HG03135 (cell line): ENCODE results near the gene SPDYE1.
A peak's percentile ranks its signal among the peaks of the same experiment; 100 is the strongest.

Experiments
- ATAC-seq: cut with Tn5 transposase; IDR thresholded peaks from one replicate; pipeline ENCODE4 v1.9.1; 2021; ENCODE audit warnings: mild to moderate bottlenecking, moderate library complexity; ENCODE audit not compliant: unreplicated experiment

The SPDYE1 gene

DNA sequence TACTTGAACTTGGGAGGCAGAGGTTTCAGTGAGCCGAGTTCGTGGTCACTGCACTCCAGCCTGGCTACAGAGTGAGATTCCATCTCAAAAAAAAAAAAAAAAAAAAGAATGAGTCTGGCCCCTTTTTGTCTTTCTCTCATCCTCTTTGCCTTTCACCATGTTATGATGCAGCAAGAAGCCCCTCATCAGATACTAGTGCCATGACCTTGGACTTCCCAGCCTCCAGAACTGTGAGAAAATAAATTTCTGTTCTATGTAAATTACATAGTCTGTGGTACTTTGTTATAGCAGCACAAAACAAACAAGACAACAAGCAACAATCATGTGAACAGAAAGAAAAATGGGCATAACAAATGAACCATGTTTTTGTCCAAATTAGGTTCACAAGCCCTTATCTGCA is 44.5 kb downstream of the SPDYE1 start:
- no peak for ATAC-seq

DNA sequence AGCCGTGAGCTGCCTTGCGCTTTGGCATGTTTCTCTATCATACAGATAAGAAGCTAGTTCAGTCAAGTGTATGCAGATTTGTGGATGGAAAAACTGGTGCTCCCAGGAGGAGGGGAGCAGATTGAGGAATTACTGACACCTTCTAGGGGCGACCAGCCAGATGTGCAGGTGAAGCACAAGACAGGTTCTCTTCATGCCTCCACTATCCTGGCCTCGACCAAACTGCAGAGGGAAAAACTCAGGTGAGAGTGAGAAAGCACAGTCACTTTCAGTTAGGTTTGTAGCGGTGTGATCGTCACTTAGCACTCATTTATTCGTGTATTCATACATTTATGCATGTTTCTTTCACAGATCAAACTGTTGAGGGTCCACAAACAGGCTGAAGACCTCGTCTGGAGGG is 46.2 kb downstream of the SPDYE1 start:
- ATAC-seq = no peak

DNA sequence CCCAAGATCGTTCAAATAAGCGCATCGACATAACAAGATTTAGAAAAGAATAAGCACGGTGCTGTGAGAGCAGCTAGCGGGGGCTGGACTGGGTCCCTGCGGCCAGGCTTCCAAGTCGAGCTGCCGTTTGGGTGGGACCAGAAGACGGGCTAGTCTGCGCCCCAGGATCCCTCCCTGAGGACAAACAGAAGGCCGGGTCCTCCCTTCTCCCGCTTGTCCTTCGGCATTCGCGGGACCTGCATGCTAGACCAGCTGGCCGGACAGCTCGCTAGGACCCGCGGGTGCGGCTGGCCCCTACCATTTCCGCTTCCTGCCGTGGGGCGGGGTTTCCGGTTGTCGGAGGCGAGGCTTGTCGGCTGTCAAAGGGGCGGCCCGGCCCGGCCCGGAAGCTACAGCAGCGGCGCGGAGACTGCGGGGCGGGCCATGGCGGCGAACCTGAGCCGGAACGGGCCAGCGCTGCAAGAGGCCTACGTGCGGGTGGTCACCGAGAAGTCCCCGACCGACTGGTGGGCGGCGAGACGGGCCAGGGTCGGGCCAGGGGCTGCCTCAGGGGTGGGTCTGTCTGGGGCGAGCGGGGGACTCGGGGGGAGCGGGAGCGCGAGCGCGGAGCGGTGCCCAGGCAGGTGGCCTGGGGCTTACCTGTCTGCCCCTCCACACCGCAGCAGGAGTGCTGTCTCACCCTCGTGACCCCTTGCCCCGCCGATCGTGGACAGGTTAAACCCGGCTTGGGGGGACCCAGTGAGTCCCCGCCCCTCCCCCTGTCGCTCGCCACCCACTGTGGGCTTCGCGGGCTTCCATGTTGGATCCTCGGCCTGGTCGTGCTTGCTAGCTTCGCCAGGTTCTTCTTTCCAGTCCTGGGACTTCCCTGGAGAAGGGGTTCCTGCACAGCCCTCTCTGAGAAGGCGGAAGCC is 46.9 kb downstream of the SPDYE1 start, which contains the start of gene DBNL:
TSS of gene DBNL (plus strand) at position 388 of the 911 bp plus-strand sequence. CDS start at position 424, 36 bp downstream.
- ATAC-seq = peak; percentile 66

DNA sequence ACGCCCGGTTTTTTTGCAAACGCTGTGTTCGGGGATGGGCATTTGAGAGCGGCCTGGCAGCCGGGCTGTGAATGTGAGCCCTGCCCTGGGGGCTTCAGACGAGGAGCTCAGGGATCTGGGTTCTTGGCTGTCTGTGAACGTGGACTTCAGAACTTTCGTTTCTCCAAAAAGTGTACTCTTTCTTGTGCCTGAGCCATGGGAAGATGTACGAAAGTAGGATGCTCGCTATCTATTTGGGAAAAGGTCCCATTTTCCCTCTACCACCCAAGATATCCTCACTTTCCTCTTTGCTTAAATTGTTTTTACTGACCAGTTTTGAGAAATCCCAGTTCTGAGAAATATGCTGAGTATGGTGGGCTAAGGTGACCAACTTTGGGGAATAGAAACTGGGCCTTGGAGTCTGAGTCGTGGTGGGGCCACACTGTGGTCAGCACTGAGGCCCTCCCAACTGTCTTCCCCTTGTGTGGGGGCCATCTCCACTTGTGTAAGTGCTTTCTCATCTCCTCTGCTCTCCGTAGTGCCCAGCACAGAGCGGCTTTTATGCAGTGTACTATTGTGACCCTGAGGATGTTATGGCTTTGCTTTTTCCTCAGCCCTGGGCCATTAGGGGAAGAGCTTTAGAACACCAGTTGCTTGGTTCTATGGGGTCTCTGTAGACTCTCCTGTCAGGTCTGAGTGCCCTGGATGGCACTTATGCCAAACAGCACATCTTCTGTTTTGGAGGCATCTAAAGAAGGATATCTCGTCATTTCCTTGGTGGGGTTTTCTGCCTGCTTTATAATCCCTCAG is 47.7 kb downstream of the SPDYE1 start:
- no peak for ATAC-seq

DNA sequence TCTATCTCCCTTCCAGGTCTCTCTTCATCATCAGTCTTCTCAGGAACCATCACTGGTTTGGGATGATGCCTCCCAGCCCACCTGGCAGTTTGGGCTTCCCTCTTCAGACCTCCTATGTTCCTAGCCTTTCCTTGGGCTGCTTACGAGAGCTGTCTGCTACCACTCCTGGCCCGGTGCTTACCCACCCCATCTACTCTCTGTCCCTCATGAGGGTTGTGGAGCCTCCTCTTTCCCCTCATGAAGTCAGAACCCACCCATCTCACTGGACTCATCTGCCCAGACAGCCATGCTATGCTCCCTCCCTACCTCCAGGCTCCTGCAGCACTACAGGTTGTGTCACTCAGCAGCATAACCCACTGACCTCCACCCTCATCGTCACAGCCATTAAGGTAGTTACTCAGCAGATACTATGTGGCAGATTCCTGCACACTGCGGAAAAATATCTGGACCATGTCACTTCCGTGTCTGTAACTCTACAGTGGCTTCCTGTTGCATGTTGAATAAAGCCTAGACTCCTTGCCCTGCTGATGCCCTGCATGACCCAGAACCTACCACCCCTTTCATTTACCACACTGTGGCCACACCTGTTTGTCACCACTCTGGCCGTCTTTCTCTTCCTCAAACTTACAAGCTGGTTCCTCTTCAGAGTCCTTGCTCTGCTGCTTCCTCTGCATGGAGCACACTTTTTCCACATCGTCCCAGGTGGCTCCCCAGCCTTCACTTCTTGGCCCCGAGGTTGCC is 48.8 kb downstream of the SPDYE1 start:
- peak; percentile 50 for ATAC-seq

DNA sequence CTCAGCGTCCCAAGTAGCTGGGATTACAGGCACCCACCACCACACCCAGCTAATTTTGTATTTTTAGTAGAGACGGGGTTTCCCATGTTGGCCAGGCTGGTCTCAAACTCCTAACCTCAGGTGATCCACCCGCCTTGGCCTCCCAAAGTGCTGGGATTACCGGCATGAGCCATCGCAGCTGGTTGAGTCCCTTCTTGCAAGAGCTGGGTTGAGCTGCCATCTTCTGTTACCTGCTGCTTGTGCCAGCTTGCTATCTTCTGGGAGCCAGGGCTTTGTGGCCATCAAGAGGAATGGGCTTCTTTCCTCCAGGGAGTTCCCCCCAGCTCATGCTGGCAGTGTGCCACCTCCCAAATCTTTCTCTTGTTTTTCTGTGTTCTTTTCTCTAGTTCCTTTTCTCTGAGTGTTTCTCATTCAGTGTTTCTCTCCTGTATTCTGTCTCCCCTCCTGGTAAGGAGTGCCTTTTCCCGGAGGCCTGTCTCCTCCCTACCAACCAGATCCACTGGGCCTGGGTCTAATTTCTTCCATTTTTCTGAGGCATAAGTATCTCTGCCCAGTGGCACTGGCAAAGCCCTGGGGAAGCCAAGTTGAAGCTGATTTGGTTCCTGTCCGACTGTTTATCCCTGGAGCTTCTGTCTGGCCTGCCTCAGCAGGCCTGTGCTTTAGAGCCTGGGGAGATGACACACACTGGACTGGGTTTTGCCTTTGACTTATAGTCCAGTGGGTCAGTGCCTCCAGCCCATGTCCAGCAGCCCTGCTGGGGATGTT is 50.5 kb downstream of the SPDYE1 start:
- ATAC-seq = no peak

DNA sequence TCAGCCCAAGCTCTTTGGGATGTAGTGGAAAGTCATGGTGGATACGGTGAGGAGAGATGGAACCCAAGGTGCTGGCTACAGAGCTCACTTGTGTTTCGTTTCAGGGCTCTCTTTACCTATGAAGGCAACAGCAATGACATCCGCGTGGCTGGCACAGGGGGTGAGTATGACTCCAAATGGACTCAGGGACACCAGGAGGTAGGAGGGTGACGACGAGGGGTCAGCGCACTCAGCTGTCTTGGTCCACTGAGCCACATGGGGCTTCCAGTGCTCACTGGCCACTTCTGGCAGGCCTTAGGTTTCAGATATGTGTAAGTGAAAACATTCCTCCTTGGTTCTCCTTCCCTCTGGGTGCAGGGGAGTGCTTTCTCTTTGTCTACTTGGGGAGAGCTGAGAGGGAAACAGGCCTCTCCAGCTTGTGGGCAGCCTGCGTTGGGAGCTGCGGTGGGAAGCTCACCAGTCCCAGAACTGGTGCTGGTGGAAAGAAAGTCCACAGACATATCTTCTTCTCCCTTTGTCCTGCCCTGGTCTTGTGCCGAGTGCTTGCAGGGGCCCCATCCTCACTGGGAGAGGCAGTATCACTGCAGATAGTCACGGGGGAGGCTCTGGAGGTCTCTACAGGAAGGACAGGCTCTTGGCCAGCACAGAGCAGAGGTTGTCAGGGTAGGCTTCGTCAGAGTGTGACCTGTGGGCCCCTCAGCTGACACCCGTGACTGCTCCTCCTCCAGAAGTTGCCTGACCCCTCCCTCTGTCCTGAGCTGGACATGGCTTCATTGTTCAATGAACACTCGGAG is 52.6 kb downstream of the SPDYE1 start:
- no peak for ATAC-seq

DNA sequence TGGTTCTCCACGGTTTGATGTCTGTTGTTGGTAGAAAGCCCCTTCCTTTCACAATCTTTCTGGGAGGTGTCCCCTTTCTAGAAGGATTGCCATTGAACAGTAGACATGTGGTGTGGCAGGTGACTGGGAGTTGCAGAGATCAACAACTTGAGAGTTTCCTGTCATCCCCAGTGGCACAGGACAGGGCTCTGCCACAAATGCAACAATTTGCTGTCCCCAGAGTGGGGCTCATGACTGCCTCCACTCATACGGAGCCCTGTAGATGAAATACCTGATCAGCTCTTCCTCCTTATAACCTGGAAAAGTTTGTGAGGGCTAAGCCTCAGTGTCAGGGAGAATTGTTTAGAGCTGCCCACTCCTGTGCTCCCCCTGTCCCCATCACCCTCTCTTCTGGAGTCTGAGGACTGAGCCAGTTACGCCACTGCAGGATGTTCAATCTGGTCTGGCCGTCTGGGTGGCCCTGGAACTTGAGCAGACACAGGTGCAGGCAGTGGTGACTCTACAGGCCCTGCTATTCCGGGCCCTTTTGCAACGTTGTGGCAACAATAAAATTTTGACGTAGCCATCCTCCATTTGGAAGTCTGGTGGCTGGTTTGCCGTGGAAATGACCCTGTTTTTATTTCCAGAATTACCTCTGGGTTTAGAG is 53.3 kb downstream of the SPDYE1 start:
- no peak for ATAC-seq

DNA sequence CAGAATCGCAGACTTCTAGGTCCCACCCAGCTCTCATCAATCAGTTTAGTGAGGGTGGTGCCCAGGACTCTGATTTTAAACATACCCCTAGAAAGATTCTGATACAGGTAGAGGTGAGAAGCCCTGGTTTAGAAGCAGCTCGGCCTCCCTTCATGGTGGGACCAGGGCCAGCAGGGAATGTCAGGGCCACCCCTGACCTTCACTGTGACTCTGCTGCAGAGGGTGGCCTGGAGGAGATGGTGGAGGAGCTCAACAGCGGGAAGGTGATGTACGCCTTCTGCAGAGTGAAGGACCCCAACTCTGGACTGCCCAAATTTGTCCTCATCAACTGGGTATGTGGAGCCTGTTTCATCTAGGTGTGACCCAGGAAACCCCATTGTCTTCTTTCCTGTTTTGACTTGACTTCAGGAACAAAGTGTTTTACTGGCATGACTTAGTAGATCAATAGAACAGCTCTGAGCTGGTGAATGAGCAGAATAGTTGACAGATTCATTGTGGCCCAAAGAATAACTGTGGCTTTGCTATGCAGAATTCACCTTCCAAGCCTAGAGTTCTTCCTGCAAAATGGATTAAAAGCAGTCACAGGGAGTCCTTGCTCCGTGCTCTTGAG is 54.0 kb downstream of the SPDYE1 start:
- ATAC-seq = no peak

DNA sequence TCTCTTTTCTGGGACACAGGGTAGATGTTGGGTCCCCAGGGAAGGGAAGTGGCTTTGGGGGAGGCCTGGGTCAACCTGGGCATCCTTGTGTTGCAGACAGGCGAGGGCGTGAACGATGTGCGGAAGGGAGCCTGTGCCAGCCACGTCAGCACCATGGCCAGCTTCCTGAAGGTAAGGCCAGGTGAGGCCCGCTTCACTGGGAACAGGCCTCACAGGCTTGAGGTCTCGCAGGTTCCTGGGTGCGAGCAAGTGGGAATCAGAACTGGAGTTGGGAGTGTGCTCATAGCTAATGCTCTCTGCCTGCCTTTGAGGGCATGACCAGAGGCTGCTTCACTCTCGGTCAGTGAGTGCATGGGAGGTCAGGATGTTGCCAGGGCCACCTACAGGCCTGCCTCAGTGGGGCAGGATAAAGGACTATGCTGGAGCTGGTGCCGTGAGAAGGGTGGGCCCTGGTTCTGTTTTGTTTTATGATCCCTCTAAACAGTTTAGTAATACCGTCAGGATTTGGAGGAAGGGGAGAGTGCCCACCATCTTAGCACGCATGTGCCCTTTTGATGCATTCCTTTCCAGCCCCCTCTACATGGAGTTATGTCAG is 55.2 kb downstream of the SPDYE1 start:
- no peak for ATAC-seq

DNA sequence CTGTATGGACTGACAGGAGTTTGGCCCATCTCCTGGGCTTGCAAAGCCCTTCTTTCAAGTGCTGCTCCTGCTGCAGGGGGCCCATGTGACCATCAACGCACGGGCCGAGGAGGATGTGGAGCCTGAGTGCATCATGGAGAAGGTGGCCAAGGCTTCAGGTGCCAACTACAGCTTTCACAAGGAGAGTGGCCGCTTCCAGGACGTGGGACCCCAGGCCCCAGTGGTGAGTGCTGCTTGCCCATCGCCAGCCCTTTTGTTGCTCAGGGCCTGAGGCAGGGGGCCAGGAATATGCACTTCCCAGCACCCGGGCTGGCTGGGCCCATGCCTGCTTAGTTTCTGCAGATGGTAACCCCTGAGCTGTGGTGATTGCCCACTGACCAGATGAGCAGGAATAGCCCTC is 59.0 kb downstream of the SPDYE1 start:
- no peak for ATAC-seq

DNA sequence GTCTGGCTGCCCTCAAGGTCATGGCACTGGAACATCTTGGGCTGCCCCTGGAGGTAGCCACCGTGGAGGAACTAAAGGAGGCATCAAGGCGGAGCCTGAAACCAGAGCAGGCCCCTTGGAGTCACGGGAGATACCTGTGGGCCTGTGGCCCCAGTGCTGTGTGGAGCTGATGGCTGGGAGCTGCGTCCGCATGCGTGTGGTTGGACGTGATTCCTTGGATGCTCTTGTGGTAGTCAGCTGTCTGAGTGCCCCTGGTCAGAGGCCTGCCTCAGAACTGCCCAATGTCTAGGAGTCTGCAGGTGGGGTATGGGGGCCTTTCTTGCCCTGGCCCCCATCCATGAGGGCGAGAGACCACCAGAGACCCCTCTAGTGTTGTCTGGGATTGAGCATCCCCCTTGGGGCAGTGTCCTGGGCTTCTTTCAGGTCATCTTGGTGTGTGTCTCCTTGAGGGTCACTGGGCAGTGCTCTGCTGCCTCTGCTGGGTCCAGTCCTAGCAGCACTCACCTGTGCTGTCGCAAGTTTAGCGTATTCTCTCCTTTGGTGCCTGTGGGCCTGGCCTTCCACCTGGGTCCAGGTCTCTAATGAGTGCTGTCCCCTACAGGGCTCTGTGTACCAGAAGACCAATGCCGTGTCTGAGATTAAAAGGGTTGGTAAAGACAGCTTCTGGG is 59.6 kb downstream of the SPDYE1 start:
- no peak for ATAC-seq

DNA sequence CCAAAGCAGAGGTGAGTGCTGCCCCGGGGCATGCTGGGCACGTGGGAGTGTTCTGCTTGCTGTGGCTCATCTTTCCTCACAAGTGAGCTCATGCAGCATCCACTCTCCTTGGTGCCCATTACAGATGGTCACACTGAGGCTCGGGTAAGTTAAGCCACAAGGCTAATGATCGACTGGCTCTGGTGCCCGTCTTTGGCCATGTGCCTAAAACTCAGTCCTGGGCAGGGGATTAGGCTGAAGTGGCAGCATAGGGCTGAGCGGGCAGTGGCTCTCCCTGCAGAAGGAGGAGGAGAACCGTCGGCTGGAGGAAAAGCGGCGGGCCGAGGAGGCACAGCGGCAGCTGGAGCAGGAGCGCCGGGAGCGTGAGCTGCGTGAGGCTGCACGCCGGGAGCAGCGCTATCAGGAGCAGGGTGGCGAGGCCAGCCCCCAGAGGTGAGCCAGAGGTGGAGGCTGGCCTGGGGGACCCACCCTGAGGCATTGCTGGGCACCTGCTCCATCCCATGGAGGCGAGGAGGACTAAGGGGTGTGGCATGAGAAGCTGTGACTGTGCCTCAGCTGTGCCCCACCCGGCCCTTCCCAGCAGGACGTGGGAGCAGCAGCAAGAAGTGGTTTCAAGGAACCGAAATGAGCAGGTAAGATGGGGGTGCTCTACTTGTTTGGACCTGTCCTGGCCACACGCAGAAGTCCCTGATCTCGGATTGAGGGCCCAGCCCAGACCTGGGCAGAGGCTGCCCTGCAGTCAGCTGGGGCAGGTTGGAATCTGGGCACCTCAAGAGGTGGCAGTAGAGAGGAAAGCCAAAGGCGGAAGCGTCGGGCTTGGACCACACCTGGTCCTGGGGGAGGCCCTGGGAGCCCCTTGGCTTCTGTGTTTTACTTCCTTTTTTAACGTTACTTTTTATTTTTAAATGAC is 60.4 kb downstream of the SPDYE1 start:
- no peak for ATAC-seq

DNA sequence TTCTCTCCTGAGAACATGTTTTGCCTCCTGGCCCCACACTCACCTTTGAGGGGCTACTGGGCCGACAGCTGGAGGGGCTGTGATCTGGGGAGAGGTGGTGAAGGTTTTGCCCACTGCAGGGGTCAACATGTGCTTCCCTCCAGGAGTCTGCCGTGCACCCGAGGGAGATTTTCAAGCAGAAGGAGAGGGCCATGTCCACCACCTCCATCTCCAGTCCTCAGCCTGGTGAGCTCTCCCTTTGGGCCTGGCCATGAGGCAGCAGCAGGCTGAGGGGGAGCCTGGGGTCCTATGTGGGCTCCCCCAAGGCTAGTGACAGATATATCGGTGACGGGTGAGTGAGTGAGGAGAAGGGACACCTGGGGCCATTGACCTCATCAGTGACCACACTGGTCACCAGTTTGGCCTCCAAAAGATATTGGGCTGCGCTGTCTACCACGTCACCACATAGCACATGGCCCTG is 61.1 kb downstream of the SPDYE1 start:
- no peak for ATAC-seq

DNA sequence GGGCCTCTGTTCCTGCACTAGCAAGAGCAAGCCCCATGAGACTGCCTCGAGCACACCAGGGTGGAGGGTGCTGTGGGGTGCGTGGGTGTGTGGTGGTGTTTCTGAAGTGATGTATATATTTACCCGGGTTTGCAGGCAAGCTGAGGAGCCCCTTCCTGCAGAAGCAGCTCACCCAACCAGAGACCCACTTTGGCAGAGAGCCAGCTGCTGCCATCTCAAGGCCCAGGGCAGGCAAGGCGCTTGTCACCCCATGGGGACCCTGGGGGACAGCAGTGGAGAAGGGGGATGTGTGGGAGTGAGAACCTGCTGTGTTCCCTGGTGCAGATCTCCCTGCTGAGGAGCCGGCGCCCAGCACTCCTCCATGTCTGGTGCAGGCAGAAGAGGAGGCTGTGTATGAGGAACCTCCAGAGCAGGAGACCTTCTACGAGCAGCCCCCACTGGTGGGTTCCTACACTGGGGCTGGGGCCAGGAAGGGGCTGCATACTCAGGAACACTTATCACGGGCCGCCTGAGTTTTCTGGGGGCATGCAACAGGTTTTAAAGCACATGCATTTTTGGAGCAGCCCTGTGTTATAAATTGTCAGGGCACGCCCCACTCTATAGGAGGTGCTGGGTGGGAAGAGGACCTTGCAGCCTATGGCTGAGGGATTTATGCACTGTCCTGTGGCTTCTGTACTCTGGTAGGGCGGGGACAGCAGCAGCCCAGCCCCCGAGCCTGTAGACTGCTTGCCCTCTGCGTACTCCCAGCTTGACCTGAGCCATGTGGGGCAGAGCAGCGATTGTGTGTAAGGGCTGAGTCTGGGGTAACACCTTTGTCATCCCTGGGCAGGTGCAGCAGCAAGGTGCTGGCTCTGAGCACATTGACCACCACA is 61.8 kb downstream of the SPDYE1 start:
- ATAC-seq = no peak
